Stimulated activated CD8-positive, alpha-beta memory T cell treated with anti-CD3 and anti-CD28 coated beads, Interleukin-15, amount 100 ng/mL, for 1 hour (primary cell): Measurements from ENCODE around the gene VWC2L.

Source experiments
- DNase-seq: peaks from one replicate; pipeline ENCODE4 v3.0.0-alpha.2; 2020; ENCODE audit warnings: low read depth

VWC2L gene

GRCh38 chr2:214542295-214542694 is 131.4 kb downstream of the VWC2L start:
- no peak for DNase-seq

DNA sequence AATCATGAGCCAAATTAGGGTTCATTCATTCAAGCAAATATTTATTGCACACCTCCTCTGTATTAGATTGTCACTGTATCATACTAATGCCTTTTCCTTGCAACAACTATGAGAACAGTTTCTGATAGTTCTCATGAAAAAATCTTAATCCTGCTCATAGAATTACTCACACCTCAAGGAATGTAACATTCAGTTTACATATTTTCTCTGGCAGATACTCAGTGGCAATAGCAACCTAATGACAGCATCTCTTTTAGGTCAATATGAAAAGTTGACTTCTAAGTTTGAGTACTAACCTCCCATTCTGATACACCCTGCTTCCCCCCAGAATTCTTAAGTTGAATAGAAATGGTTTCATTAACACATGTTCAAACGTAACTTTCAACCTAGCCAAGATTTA is 132.0 kb downstream of the VWC2L start:
- no peak for DNase-seq

GRCh38 chr2:214543386-214543955 is 132.6 kb downstream of the VWC2L start:
- DNase-seq = no peak

DNA sequence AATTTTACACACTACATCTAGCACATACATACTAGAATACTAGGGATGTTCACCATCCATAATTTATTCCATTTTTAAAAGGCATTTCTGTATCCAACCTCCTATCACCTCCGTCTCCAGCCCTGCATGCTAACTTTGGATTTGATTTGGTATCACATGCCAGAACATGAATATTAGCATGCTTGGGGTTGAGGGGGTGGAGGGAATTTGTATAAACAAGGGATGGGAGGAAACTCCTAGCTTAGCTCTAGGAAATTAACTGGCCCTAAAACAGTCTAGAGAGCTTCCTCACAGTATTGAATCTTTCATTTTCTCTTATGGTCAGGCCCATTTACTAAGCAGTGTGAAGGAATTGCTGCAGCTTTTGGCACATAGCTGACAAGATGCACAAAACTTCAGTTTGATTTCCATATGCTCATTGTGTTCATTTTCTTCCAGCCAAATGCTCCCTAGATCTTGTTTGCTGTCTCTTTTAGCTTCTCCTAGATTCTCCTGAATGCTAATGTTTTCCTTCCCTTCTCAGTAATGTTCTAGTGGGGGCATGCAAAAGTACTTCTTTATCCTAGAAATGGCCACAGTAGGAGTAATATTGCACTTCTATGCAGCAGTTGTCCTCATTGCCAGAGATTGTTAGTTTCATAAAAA is 135.2 kb downstream of the VWC2L start:
- DNase-seq = no peak

DNA sequence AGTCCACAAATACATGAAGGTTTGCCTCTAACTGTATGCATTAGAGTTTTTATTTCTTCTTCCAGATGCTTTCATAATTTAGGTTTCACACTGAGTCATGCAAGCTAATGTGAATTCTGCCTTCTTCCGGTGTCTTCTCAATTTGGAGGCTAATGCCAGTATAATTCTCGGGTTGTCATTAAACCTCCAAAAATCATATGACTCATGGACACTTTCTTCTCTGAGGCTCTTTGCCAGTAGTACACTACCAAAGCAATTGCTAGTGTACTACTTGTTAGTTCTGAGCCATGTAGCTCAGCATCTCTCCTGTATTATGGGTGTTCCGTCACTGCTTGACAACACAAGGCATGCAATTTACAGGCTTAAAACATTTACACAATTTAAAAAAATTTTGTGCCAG is 137.1 kb downstream of the VWC2L start:
- no peak for DNase-seq

GRCh38 chr2:214549946-214550345 is 139.1 kb downstream of the VWC2L start:
- no peak for DNase-seq

DNA sequence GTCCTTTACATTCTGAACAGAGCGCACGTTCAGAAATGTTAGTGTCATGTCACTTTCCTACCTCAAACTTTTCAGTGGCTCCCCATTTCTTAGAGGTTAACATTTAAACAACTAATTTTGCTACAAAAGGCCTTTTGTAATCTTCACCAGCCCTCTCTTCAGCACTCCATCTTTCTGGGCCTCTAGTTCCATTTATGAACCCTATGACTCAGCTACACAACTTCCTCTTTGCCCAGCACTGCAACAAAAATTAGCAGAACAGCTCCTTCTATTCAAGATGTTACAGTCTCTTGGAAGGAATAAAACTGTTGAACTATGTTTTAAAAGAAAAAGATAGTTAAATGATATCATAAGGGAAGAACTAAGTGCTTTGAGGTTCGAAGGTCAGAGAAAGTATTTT is 139.9 kb downstream of the VWC2L start:
- DNase-seq = no peak

- no peak for DNase-seq
Measured at GRCh38 chr2:214557884-214558283, 147.0 kb downstream of the VWC2L start.

DNA sequence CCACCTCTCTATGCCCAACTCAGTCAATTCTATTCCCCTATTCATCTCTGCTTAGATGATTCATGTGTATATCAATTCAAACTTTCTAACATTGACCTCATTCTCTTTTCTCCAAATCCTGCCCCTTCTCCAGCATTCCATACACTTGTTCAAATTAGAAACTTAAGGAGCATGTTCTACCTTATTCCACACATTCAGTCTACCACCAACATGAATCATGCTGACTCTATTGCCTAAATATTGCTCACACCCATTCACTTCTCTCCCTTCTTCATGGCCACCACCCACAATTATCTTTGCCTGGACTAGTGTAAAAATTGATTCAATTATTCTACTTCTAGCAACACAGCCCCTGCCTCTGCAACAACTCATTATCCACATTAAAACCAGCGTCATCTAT is 147.5 kb downstream of the VWC2L start:
- no peak for DNase-seq

DNA sequence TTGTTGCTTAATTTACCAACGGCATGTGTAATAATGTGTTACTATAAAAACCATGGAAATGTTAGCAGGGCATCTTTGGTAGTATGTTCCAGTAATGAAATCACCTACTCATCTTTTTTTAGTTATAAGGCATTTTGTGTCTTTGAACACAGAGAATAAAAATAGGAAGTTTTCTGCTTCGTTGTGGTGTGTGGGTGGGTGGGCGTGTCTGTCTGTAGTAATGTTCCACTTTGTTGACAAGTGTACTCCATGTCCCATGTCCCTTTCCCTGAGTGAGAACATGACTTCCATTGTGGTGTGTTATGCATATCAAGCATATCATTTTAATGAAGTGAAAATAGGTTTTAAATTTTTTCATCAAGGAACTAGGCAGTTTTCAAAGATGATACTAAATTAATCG is 149.3 kb downstream of the VWC2L start:
- DNase-seq = no peak

DNA sequence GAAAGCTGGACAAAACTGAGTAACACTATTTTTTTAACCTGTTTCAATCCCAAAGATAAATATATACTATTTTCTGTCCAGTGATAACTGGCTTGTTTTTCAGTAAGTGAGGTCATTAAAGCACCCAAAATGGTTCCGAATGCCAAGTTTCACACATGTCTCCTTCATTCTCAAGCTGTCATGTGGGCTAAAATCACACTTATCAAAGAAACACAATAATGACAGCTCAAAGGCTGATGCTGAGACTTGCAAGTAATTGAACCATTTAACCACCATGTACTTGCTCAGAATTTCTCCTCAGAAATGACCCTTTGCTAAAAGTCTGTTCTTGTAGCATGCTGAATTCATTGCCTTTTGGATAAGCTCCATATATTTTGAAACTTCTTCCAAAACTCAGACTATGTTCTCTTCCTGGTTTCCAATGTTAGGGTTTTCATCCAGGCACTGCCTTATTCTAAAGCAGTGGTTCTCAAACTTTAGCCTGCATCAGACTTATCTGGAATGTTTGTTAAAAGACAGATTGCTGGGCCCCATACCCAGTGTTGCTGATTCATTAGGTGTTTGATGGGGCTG is 149.8 kb downstream of the VWC2L start:
- no peak for DNase-seq

- DNase-seq = no peak
Measured at GRCh38 chr2:214565246-214565645, 154.4 kb downstream of the VWC2L start.

DNA sequence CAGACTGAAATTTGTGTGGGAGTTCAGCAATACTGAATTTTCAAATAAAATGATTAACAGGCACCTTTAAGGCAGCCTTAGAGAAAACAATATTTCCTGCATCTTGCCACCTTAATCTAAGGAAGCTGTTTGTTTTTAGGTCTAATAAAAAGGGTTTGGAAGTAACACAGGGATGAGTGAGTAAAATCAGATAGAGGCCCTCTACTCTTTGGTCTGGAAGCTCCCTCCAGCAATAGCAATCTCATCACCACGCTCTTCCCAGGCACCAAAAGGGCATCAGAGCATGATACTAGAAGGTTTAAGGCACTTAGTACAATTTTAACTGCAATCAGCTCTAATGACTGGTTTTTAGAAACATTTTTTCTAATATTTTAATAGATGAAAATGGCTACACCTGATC is 155.6 kb downstream of the VWC2L start:
- DNase-seq = no peak

DNA sequence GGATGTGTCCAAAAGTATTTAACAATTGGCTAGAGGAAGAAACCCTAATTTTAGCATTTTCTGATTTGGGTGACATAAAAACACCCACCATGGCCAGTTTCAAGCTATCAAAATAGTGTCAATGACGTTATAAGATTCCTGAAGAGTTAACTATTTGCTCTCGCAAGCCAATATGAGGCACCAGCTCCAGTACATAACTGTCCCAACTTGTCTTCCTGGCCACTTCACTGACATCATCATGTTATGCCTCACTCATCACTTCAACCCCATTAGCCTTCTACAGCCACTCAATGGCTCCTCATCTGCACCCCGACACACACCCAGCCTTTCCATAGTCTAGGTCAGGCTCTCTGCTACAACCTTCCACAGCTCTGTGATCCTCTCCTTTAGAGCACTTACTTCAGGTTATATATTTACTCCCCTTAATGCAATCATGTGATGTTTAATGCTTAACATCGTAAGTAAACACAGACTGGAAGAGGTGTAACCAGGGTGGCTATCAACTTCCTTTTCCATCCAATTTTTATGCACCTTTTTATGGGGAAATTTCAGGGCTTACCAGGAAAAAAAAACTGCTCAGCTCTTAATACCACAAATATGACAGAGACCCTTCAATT is 158.7 kb downstream of the VWC2L start:
- DNase-seq = no peak

DNA sequence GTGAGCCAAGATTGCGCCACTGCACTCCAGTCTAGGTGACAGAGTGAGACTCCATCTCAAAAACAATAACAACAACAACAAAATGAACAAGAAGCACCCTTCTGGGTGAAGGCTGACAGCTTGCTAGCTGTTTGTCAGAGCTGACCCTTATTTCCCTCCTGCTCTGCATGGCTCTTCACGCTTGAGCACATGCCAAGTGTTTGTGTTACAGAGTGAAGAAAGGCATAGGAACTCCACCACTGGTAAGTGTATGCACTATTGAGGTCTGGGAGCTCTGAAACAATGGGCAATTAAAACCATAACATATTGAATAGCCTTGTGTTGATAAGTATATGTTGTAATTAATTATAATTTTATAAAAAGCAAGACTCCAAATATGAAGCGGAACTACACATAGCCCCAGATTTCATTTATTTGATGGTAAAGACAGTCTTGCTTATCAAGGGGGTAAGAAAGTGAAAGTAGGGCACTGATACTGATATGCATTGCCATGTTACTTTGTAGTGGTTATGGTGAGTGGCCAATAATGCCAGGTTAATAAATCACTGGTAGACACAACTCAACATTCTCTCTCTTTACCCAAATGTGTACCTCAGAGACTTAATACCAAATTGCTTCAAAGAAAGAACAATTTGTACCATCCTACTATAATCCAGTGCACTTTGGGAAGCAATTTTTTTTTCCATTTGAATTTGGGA is 163.4 kb downstream of the VWC2L start:
- no peak for DNase-seq

GRCh38 chr2:214575030-214575429 is 164.2 kb downstream of the VWC2L start:
- DNase-seq = no peak

DNA sequence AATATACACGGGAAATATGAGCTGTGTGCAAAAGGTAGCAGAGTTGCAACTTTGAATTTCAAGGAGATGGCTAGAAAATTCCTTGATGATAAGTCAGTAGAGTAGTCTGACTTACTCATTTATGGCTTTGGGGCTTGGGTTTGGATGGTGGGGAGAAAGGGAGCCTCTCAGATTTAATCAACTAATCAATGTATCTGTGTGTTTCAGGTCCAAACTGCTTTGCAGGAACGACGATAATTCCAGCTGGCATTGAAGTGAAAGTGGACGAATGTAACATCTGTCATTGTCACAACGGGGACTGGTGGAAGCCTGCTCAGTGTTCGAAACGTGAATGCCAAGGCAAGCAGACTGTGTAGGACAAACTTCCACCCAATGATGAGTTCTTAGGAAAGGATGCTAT is 164.6 kb downstream of the VWC2L start:
- DNase-seq = no peak

DNA sequence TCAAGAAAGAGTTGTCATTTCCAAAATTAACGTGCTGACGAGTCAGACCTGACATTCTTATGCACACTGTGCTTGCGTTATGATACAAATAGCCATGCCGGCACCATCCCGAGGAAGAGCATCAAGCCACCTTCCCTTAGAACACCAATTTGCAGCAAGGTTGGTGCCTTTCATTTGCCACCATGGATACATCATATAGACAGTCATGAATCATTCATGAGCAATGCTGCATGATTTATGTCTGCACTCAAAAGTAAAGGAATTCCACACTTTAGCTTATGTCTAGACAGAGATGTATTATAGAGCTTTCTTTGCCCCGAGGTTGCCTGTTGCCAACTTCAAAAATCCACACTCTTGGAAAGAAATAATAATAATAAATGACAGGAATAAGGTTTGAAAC is 166.9 kb downstream of the VWC2L start:
- DNase-seq = no peak

GRCh38 chr2:214578442-214578841 is 167.6 kb downstream of the VWC2L start:
- DNase-seq = no peak

DNA sequence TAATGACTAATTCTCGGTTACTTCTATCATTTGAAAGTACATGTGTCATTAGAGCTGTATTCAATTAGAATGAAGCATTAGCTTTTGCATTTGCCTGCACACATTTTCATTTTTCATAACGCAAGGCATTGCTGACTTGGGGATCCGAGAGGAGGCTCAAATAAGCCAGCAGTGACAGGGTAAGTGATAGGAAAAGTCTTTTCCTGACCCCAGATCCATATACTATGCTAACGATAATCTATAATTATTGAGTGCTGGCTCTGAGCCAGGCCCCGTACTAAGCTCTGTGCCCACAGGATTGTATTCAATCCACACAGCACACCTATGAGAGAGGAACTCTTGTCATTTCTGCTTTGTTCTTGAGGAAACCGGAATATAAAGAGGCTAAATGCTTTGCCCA is 168.2 kb downstream of the VWC2L start:
- no peak for DNase-seq

DNA sequence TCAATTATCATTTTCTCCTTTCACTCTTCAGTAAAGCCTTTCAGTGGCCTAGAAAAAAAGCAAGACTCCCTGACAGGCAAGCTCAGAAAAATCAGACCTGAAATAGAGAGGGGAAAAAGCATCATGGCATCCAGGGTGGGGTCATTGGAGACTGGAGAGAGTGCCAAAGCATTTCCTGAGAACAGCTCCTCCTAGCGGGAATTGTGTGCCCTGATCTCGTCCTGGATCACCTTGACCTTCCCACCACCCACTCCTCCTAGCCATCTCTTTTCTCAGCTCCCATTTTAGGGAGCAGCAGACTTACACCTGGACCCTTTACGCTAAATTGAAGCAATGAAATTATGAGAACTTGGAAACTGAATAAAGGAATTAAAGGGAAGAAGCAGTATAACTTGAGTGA is 176.6 kb downstream of the VWC2L start:
- DNase-seq = no peak

GRCh38 chr2:214591366-214591765 is 180.5 kb downstream of the VWC2L start:
- no peak for DNase-seq

GRCh38 chr2:214592011-214592410 is 181.2 kb downstream of the VWC2L start:
- DNase-seq = no peak
